ENCODE results near the gene TCP11L1. TPM values are rescaled to one million over a fixed set of nuclear protein-coding genes. Genes with fewer than 3 reads are reported as not detected.

TCP11L1 gene
- total RNA-seq, 3 donors from 2014 or later (not counting 1 experiment from before 2014, with no cell fraction given), result 20.7 to 24.5 (median 22.7) TPM

GRCh38 chr11:33021937-33022336 lies 17.4 kb upstream of the TCP11L1 start:
- Mint-ChIP-seq H3K27ac (no peak overlapping the region), H3K36me3 (no peaks in the 10 kb centered on the region)
- intact Hi-C loops (cut with micrococcal nuclease), result no loop called here

DNA sequence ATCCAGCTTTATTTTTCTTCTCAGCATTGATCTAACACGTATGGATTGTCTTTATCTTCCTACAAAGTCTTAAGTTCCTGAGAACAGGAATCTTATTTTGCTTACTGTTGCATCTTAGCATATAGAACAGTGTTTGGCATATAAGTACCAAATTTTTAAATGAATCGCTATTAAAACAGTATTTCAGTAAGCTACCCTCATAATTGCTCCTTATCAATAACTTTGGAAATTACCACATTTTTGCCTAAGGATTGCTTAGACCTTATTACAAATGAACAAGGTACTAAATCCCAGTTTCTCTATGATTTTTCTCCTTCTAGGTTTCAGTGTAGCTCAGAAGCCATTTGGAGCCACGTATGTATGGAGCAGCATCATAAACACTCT lies 14.0 kb upstream of the TCP11L1 start:
- H3K36me3 Mint-ChIP-seq, result no peaks in the 10 kb centered on the region
- no peaks in the 10 kb centered on the region for H3K9me3 Mint-ChIP-seq
- TF ChIP-seq, protein P1, sequence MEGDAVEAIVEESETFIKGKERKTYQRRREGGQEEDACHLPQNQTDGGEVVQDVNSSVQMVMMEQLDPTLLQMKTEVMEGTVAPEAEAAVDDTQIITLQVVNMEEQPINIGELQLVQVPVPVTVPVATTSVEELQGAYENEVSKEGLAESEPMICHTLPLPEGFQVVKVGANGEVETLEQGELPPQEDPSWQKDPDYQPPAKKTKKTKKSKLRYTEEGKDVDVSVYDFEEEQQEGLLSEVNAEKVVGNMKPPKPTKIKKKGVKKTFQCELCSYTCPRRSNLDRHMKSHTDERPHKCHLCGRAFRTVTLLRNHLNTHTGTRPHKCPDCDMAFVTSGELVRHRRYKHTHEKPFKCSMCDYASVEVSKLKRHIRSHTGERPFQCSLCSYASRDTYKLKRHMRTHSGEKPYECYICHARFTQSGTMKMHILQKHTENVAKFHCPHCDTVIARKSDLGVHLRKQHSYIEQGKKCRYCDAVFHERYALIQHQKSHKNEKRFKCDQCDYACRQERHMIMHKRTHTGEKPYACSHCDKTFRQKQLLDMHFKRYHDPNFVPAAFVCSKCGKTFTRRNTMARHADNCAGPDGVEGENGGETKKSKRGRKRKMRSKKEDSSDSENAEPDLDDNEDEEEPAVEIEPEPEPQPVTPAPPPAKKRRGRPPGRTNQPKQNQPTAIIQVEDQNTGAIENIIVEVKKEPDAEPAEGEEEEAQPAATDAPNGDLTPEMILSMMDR (IDR thresholded peaks at IDR 0.05), result no peak
- H3K36me3 ChIP-seq (ENCODE audit: control insufficient read depth, insufficient read depth, low read length), result no peaks in the 10 kb centered on the region
- no peak overlapping the region for H3K27ac Mint-ChIP-seq
- peaks cover 4 to 5% of the 10 kb centered on the region in 2 donors for H3K27me3 Mint-ChIP-seq (ENCODE audit: low read depth in 2 of 2)
- 82% methylated on average over 3 of the region's 3 CpGs for WGBS (ENCODE audit: insufficient coverage)
- intact Hi-C loops (cut with micrococcal nuclease), result no loop called here
- H3K4me1 Mint-ChIP-seq, result no peaks in the 10 kb centered on the region
- H3K27me3 ChIP-seq (ENCODE audit: control insufficient read depth, insufficient read depth, low read length), result no peaks in the 10 kb centered on the region
- ATAC-seq (no peak), DNase-seq (no peak)
- no peaks in the 10 kb centered on the region for H3K9me3 ChIP-seq (ENCODE audit: control insufficient read depth, insufficient read depth, low read length)
- H3K4me3 Mint-ChIP-seq, result no peak overlapping the region
- no peak overlapping the region for H3K4me3 ChIP-seq (ENCODE audit: low read length)
- no peaks in the 10 kb centered on the region for H3K4me1 ChIP-seq (ENCODE audit: control insufficient read depth, insufficient read depth, low read length)
- no peak overlapping the region for H3K27ac ChIP-seq (ENCODE audit: low read length)

More at GRCh38 chr11:33021937-33022336, 17.4 kb upstream of the TCP11L1 start:
- Histone ChIP-seq H3K27ac (ENCODE audit: low read length) (no peak overlapping the region), H3K4me1 (ENCODE audit: control insufficient read depth, insufficient read depth, low read length) (no peaks in the 10 kb centered on the region), H3K4me3 (ENCODE audit: low read length) (no peak overlapping the region), H3K36me3 (ENCODE audit: control insufficient read depth, insufficient read depth, low read length) (no peaks in the 10 kb centered on the region), H3K9me3 (ENCODE audit: control insufficient read depth, insufficient read depth, low read length) (no peaks in the 10 kb centered on the region), H3K27me3 (ENCODE audit: control insufficient read depth, insufficient read depth, low read length) (peaks cover 8% of the 10 kb centered on the region)
- H3K4me1 Mint-ChIP-seq, result no peaks in the 10 kb centered on the region
- no CpG with 5 or more reads among the region's 1 CpG for WGBS (ENCODE audit: insufficient coverage)
- peaks cover 15 to 22% of the 10 kb centered on the region in 2 donors for H3K27me3 Mint-ChIP-seq (ENCODE audit: low read depth in 2 of 2)
- no peak for ATAC-seq
- no peak overlapping the region for H3K4me3 Mint-ChIP-seq
- no peaks in the 10 kb centered on the region for H3K9me3 Mint-ChIP-seq
- TF ChIP-seq, protein P1 (IDR thresholded peaks at IDR 0.05), result no peak
- no peak for DNase-seq

DNA sequence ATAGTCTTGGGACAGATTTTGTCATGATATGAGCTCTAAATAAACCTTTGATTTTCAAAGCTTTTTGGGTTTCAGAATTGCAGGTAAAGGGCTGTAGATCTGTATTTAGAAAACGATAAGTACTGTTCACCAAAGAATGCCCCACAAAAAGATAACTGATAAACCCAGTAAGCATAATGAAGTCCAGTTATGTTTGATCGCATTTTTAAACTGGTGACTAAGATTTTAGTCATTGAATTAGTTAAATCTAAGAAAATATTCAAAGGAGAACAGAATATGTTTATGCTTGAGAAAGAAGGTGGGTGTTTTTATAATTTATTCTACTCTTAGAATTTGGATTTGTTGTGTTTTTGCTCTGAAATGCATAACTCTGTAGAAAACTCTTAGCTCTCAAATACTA lies 12.1 kb upstream of the TCP11L1 start:
- intact Hi-C loops (cut with micrococcal nuclease), result no loop called here
- Mint-ChIP-seq H3K4me1 (no peaks in the 10 kb centered on the region), H3K27ac (no peak overlapping the region), H3K9me3 (no peaks in the 10 kb centered on the region), H3K27me3 (ENCODE audit: low read depth in 2 of 2) (peaks cover 4 to 5% of the 10 kb centered on the region in 2 donors), H3K4me3 (no peak overlapping the region), H3K36me3 (no peaks in the 10 kb centered on the region)
- no peaks in the 10 kb centered on the region for H3K9me3 ChIP-seq (ENCODE audit: control insufficient read depth, insufficient read depth, low read length)
- H3K27me3 ChIP-seq (ENCODE audit: control insufficient read depth, insufficient read depth, low read length), result no peaks in the 10 kb centered on the region
- H3K4me1 ChIP-seq (ENCODE audit: control insufficient read depth, insufficient read depth, low read length), result no peaks in the 10 kb centered on the region
- DNase-seq (no peak), ATAC-seq (no peak)
- TF ChIP-seq, protein P1 (IDR thresholded peaks at IDR 0.05), result no peak
- no peak overlapping the region for H3K27ac ChIP-seq (ENCODE audit: low read length)
- H3K4me3 ChIP-seq (ENCODE audit: low read length), result no peak overlapping the region
- WGBS (ENCODE audit: insufficient coverage), result 100% methylated on average over 1 of the region's 2 CpGs
- H3K36me3 ChIP-seq (ENCODE audit: control insufficient read depth, insufficient read depth, low read length), result no peaks in the 10 kb centered on the region

DNA sequence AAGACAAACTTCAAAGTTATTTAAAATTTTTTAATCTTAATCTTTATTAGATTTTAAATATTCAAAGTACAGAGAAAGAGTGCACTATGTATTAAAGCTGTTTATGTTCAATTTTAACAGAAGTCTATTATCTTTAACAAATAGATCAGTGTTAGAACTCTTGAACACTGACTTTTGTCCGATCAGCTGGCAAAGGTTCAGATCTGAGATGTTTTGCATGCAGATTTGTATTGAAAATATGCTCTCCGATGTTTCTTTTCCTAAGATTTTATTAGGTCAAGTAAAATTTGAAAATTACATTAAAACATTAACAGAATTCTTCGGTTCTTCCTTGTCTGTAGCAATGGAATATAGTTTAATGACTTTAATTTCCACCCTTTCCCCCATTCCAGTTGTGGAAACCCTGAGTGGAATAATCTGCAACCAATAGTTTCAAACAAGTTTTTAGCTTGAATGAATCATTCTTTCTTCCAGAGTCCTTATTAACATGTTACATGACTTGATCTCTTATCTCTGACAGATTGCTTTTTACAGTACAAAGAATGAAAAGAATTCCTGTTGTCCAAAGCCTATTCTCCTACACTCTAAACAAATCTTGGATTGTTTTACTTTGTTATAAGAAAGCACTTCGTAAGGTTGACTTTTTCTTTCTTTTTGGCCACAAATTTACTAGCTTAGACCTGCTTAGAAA lies 11.4 kb upstream of the TCP11L1 start:
- Histone ChIP-seq H3K27ac (ENCODE audit: low read length) (no peak overlapping the region), H3K4me3 (ENCODE audit: low read length) (no peak overlapping the region), H3K9me3 (ENCODE audit: control insufficient read depth, insufficient read depth, low read length) (no peaks in the 10 kb centered on the region), H3K36me3 (ENCODE audit: control insufficient read depth, insufficient read depth, low read length) (no peaks in the 10 kb centered on the region), H3K27me3 (ENCODE audit: control insufficient read depth, insufficient read depth, low read length) (no peaks in the 10 kb centered on the region), H3K4me1 (ENCODE audit: control insufficient read depth, insufficient read depth, low read length) (no peaks in the 10 kb centered on the region)
- no peak for ATAC-seq
- Mint-ChIP-seq H3K27me3 (ENCODE audit: low read depth in 2 of 2) (peaks cover 4 to 12% of the 10 kb centered on the region in 2 donors), H3K9me3 (no peaks in the 10 kb centered on the region), H3K4me1 (no peaks in the 10 kb centered on the region), H3K4me3 (no peak overlapping the region), H3K36me3 (no peaks in the 10 kb centered on the region), H3K27ac (no peak overlapping the region)
- 85% methylated on average over 2 of the region's 4 CpGs for WGBS (ENCODE audit: insufficient coverage)
- TF ChIP-seq, protein P1 (IDR thresholded peaks at IDR 0.05), result no peak
- DNase-seq, result no peak
- intact Hi-C loops (cut with micrococcal nuclease), result no loop called here

Measured in natural killer cell (primary cell).